Measurements from ENCODE around the gene VPS26B.
"Not testable (repeated sequence)": the region's sequence is repeated elsewhere in the genome, so short reads cannot be mapped to it uniquely, and the experiment has no call there.

Gene VPS26B

GRCh38 chr11:134260983-134261382 lies 36.5 kb downstream of the VPS26B start:
- DNase-seq = no peak

GRCh38 chr11:134261626-134262488 lies 37.4 kb downstream of the VPS26B start:
- DNase-seq = no peak

- no peak for DNase-seq
These were observed 40.7 kb downstream of the VPS26B start for GRCh38 chr11:134264966-134265764.

- no peak for DNase-seq
These were observed 42.0 kb downstream of the VPS26B start for GRCh38 chr11:134266440-134266839.

- DNase-seq = no peak
These were observed 42.4 kb downstream of the VPS26B start for GRCh38 chr11:134266841-134267251.

GRCh38 chr11:134267461-134267860 lies 43.0 kb downstream of the VPS26B start:
- no peak for DNase-seq

GRCh38 chr11:134267966-134268365 lies 43.5 kb downstream of the VPS26B start:
- DNase-seq = no peak

GRCh38 chr11:134270250-134270714 lies 45.8 kb downstream of the VPS26B start:
- no peak for DNase-seq

- no peak for DNase-seq
These were observed 47.5 kb downstream of the VPS26B start for GRCh38 chr11:134271978-134272377.

GRCh38 chr11:134272381-134273316 lies 48.2 kb downstream of the VPS26B start:
- DNase-seq = peak; percentile 55

GRCh38 chr11:134273317-134273712 lies 48.8 kb downstream of the VPS26B start:
- no peak for DNase-seq

GRCh38 chr11:134275188-134275533 lies 50.7 kb downstream of the VPS26B start:
- no peak for DNase-seq

GRCh38 chr11:134275534-134276395 lies 51.3 kb downstream of the VPS26B start, which contains the start of gene GLB1L3:
TSS of gene GLB1L3 (plus strand) at chr11:134276379. CDS start at chr11:134276741, 362 bp downstream.
- peak; percentile 88 for DNase-seq

GRCh38 chr11:134276396-134277182 lies 52.1 kb downstream of the VPS26B start:
- peak; percentile 80 for DNase-seq

GRCh38 chr11:134277183-134278001 lies 52.9 kb downstream of the VPS26B start:
- peak; percentile 45 for DNase-seq

- DNase-seq = no peak
These were observed 53.9 kb downstream of the VPS26B start for GRCh38 chr11:134278356-134278755.

GRCh38 chr11:134281635-134282034 lies 57.2 kb downstream of the VPS26B start:
- not testable (repeated sequence) for DNase-seq

GRCh38 chr11:134282121-134283045 lies 57.9 kb downstream of the VPS26B start:
- no peak for DNase-seq

Data from retina (tissue), 1 donor.